ENCODE measurements around the gene ALG11. TPM values are rescaled to one million over a fixed set of nuclear protein-coding genes. Genes with fewer than 3 reads are reported as not detected.

ALG11 gene
- total RNA-seq, 1 donor from 2014 or later: 45.5 TPM

GRCh38 chr13:52010890-52011631, 1.1 kb upstream of the ALG11 start, which contains the start of gene ATP7B:
TSS of gene ATP7B (minus strand) at chr13:52011450. CDS start at chr13:52011337, 113 bp downstream.
- no peak for DNase-seq (ENCODE audit: extremely low spot score, unreplicated experiment)
- no peaks in the 10 kb centered on the region for H3K9me3 Mint-ChIP-seq
- peaks cover 11% of the 10 kb centered on the region for H3K36me3 Mint-ChIP-seq

GRCh38 chr13:52012512-52012836, 276 bp downstream of the ALG11 start:
- Mint-ChIP-seq H3K27me3 (peaks cover 16% of the 10 kb centered on the region), H3K9me3 (no peaks in the 10 kb centered on the region), H3K27ac (peak overlapping the region; percentile 98), H3K4me1 (ENCODE audit: unreplicated experiment) (peaks cover 8% of the 10 kb centered on the region), H3K36me3 (peaks cover 16% of the 10 kb centered on the region), H3K4me3 (peak overlapping the region; percentile 100)
- no peak for TF ChIP-seq CTCF (conservative IDR thresholded peaks at IDR 0.05)
- no peak for DNase-seq (ENCODE audit: extremely low spot score, unreplicated experiment)

More at GRCh38 chr13:52010890-52011631, 1.1 kb upstream of the ALG11 start, which contains the start of gene ATP7B:
- Mint-ChIP-seq H3K27me3 (peaks cover 16% of the 10 kb centered on the region), H3K4me3 (peak within 1 kb of the TSS; percentile 100), H3K4me1 (ENCODE audit: unreplicated experiment) (peaks cover 12% of the 10 kb centered on the region), H3K27ac (peak within 1 kb of the TSS; percentile 98)
- TF ChIP-seq CTCF (conservative IDR thresholded peaks at IDR 0.05): peak; percentile 46

GRCh38 chr13:52016296-52016695, 4.1 kb downstream of the ALG11 start:
- Mint-ChIP-seq H3K27me3 (peaks cover under 1% of the 10 kb centered on the region), H3K9me3 (no peaks in the 10 kb centered on the region), H3K36me3 (peaks cover 36% of the 10 kb centered on the region), H3K4me3 (no peak overlapping the region), H3K4me1 (ENCODE audit: unreplicated experiment) (peaks cover 4% of the 10 kb centered on the region), H3K27ac (no peak overlapping the region)
- TF ChIP-seq CTCF (conservative IDR thresholded peaks at IDR 0.05): no peak
- DNase-seq (ENCODE audit: extremely low spot score, unreplicated experiment): no peak

- H3K27me3 Mint-ChIP-seq: no peaks in the 10 kb centered on the region
- no peak for DNase-seq (ENCODE audit: extremely low spot score, unreplicated experiment)
- no peak for TF ChIP-seq CTCF (conservative IDR thresholded peaks at IDR 0.05)
- no peak overlapping the region for H3K27ac Mint-ChIP-seq
- H3K4me3 Mint-ChIP-seq: no peak overlapping the region
- H3K9me3 Mint-ChIP-seq: no peaks in the 10 kb centered on the region
- no peaks in the 10 kb centered on the region for H3K4me1 Mint-ChIP-seq (ENCODE audit: unreplicated experiment)
- peaks cover 55% of the 10 kb centered on the region for H3K36me3 Mint-ChIP-seq
Observed at GRCh38 chr13:52020191-52020590, 8.0 kb downstream of the ALG11 start.

- no peak for TF ChIP-seq CTCF (conservative IDR thresholded peaks at IDR 0.05)
- H3K4me3 Mint-ChIP-seq: no peak overlapping the region
- peaks cover 16% of the 10 kb centered on the region for H3K9me3 Mint-ChIP-seq
- no peak for DNase-seq (ENCODE audit: extremely low spot score, unreplicated experiment)
- H3K27ac Mint-ChIP-seq: no peak overlapping the region
- H3K4me1 Mint-ChIP-seq (ENCODE audit: unreplicated experiment): no peaks in the 10 kb centered on the region
- H3K36me3 Mint-ChIP-seq: peaks cover 67% of the 10 kb centered on the region
- no peaks in the 10 kb centered on the region for H3K27me3 Mint-ChIP-seq
Observed at GRCh38 chr13:52022356-52022755, 10.2 kb downstream of the ALG11 start.

All from type B pancreatic cell (in vitro differentiated cells).